Hematopoietic multipotent progenitor cell treated with erythropoietin and hydrocortisone succinate and interleukin-3 and kit ligand, for 8 days (in vitro differentiated cells): ENCODE results near the gene GSTT2.

Experiments
- DNase-seq: peaks from one replicate; pipeline ENCODE4 v3.0.0-alpha.2; 2015

GSTT2 gene

GRCh38 chr22:24009227-24010017, 29.5 kb downstream of the GSTT2 start:
- peak; percentile 91 for DNase-seq

- peak; percentile 36 for DNase-seq
Measured at GRCh38 chr22:24010018-24010391, 30.1 kb downstream of the GSTT2 start.

GRCh38 chr22:24011735-24012068, 31.8 kb downstream of the GSTT2 start:
- DNase-seq = no peak

- DNase-seq = no peak
Measured at GRCh38 chr22:24016156-24016555, 36.2 kb downstream of the GSTT2 start.

- DNase-seq = no peak
Measured at GRCh38 chr22:24021304-24021703, 41.4 kb downstream of the GSTT2 start.

- DNase-seq = no peak
Measured at GRCh38 chr22:24023204-24023789, 43.4 kb downstream of the GSTT2 start.

- DNase-seq = no peak
Measured at GRCh38 chr22:24024354-24024753, 44.4 kb downstream of the GSTT2 start.

GRCh38 chr22:24025475-24025874, 45.5 kb downstream of the GSTT2 start:
- no peak for DNase-seq

- no peak for DNase-seq
Measured at GRCh38 chr22:24026056-24026455, 46.1 kb downstream of the GSTT2 start.

- no peak for DNase-seq
Measured at GRCh38 chr22:24026733-24027132, 46.8 kb downstream of the GSTT2 start.

GRCh38 chr22:24027389-24027975, 47.5 kb downstream of the GSTT2 start:
- DNase-seq = no peak

- DNase-seq = no peak
Measured at GRCh38 chr22:24027991-24028390, 48.1 kb downstream of the GSTT2 start.

GRCh38 chr22:24028533-24028932, 48.6 kb downstream of the GSTT2 start:
- DNase-seq = no peak

- no peak for DNase-seq
Measured at GRCh38 chr22:24029304-24029703, 49.4 kb downstream of the GSTT2 start.

- peak; percentile 76 for DNase-seq
Measured at GRCh38 chr22:24030186-24030702, 50.3 kb downstream of the GSTT2 start.
